ENCODE measurements around the gene CDSN. TPM values are rescaled to one million over a fixed set of nuclear protein-coding genes. Genes with fewer than 3 reads are reported as not detected.
A peak's percentile ranks its signal among the peaks of the same experiment; 100 is the strongest.

CDSN gene
- total and polyA plus RNA-seq, 2 donors from 2014 or later, result 0.13 TPM; not detected in 1

GRCh38 chr6:31090973-31091364 lies 29.3 kb downstream of the CDSN start:
- TF ChIP-seq, protein P1, sequence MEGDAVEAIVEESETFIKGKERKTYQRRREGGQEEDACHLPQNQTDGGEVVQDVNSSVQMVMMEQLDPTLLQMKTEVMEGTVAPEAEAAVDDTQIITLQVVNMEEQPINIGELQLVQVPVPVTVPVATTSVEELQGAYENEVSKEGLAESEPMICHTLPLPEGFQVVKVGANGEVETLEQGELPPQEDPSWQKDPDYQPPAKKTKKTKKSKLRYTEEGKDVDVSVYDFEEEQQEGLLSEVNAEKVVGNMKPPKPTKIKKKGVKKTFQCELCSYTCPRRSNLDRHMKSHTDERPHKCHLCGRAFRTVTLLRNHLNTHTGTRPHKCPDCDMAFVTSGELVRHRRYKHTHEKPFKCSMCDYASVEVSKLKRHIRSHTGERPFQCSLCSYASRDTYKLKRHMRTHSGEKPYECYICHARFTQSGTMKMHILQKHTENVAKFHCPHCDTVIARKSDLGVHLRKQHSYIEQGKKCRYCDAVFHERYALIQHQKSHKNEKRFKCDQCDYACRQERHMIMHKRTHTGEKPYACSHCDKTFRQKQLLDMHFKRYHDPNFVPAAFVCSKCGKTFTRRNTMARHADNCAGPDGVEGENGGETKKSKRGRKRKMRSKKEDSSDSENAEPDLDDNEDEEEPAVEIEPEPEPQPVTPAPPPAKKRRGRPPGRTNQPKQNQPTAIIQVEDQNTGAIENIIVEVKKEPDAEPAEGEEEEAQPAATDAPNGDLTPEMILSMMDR (IDR thresholded peaks at IDR 0.05; ENCODE audit: borderline replicate concordance, extremely low read depth, insufficient read depth), result no peak
- FAIRE-seq (no peak), DNase-seq (no peak)
- Histone ChIP-seq H3K27ac (ENCODE audit: low read depth in 2 of 2, low read length in 2 of 2) (no peak overlapping the region), H3K4me3 (ENCODE audit: low read length in 3 of 3) (no peak overlapping the region), H3K36me3 (ENCODE audit: control insufficient read depth in 2 of 3, insufficient read depth in 3 of 3, low read length in 3 of 3) (no peaks in the 10 kb centered on the region), H3K27me3 (ENCODE audit: control insufficient read depth, insufficient read depth, low read length) (no peaks in the 10 kb centered on the region), H3K9me3 (ENCODE audit: control insufficient read depth in 2 of 3, insufficient read depth in 1 of 3, low read length in 3 of 3) (no peaks in the 10 kb centered on the region), H3K4me1 (ENCODE audit: control insufficient read depth in 2 of 3, insufficient read depth in 2 of 3, low read depth in 1 of 3, low read length in 3 of 3) (peaks cover 0 to 3% (median 2%) of the 10 kb centered on the region in 3 donors), H3K9ac (ENCODE audit: low read length in 3 of 3) (no peak overlapping the region)
- intact Hi-C loops (cut with DNase I), result no loop called here

GRCh38 chr6:31090275-31090972 lies 29.8 kb downstream of the CDSN start:
- DNase-seq, result no peak
- intact Hi-C loops (cut with DNase I), result no loop called here
- TF ChIP-seq, protein P1 (IDR thresholded peaks at IDR 0.05; ENCODE audit: borderline replicate concordance, extremely low read depth, insufficient read depth), result no peak
- Histone ChIP-seq H3K27me3 (ENCODE audit: control insufficient read depth, insufficient read depth, low read length) (no peaks in the 10 kb centered on the region), H3K36me3 (ENCODE audit: control insufficient read depth in 2 of 3, insufficient read depth in 3 of 3, low read length in 3 of 3) (no peaks in the 10 kb centered on the region), H3K9me3 (ENCODE audit: control insufficient read depth in 2 of 3, insufficient read depth in 1 of 3, low read length in 3 of 3) (no peaks in the 10 kb centered on the region), H3K4me3 (ENCODE audit: low read length in 3 of 3) (no peak overlapping the region), H3K9ac (ENCODE audit: low read length in 3 of 3) (no peak overlapping the region), H3K4me1 (ENCODE audit: control insufficient read depth in 2 of 3, insufficient read depth in 2 of 3, low read depth in 1 of 3, low read length in 3 of 3) (peaks cover 0 to 3% (median 2%) of the 10 kb centered on the region in 3 donors), H3K27ac (ENCODE audit: low read depth in 2 of 2, low read length in 2 of 2) (no peak overlapping the region)
- no peak for FAIRE-seq

DNA sequence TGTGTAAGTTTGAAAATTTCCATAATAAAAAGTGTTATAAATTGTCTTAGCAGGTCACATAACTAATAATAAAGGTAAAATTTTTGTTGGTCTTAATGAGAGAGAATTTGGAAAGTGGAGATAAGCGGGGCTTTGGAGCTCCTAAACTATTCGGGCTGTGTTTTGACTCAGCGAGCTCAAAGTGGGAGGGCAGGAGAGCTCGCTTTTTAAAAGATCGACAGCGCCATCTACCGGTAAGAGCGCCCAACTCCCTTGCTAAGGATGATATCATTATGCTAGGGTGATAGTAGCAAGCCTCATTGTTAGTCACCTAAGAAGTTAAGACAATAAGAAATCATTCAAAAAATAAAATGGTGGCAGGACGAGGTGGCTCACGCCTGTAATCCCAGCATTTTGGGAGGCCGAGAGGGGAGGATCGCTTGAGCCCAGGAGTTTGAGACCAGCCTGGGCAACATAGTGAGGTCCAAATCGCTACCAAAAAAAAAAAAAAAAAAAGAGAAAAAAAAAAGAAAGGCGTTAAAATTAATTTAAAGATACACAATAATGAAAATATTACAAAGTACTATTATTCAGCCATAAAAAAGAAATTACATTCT lies 32.7 kb downstream of the CDSN start:
- no peak overlapping the region for H3K4me3 ChIP-seq (ENCODE audit: low read length in 3 of 3)
- DNase-seq (peak in 4 of 5 donors; percentile 81 to 94 (median 86)), FAIRE-seq (peak; percentile 87)
- H3K9ac ChIP-seq (ENCODE audit: low read length in 3 of 3), result no peak overlapping the region
- H3K4me1 ChIP-seq (ENCODE audit: control insufficient read depth in 2 of 3, insufficient read depth in 2 of 3, low read depth in 1 of 3, low read length in 3 of 3), result no peaks in the 10 kb centered on the region
- intact Hi-C loops (cut with DNase I), result no loop called here
- H3K27me3 ChIP-seq (ENCODE audit: control insufficient read depth, insufficient read depth, low read length), result no peaks in the 10 kb centered on the region
- no peaks in the 10 kb centered on the region for H3K36me3 ChIP-seq (ENCODE audit: control insufficient read depth in 2 of 3, insufficient read depth in 3 of 3, low read length in 3 of 3)
- H3K27ac ChIP-seq (ENCODE audit: low read depth in 2 of 2, low read length in 2 of 2), result no peak overlapping the region
- H3K9me3 ChIP-seq (ENCODE audit: control insufficient read depth in 2 of 3, insufficient read depth in 1 of 3, low read length in 3 of 3), result no peaks in the 10 kb centered on the region
- TF ChIP-seq, protein P1 (IDR thresholded peaks at IDR 0.05; ENCODE audit: borderline replicate concordance, extremely low read depth, insufficient read depth), result peak; percentile 86

All from kidney (tissue), 14 donors.